ENCODE measurements around the gene CAPNS1. TPM values are rescaled to one million over a fixed set of nuclear protein-coding genes. Genes with fewer than 3 reads are reported as not detected.

CAPNS1 gene
- total and polyA plus RNA-seq, 2 of the 4 experiments (the other 2 are of a cell fraction), result 436 to 988 TPM

DNA sequence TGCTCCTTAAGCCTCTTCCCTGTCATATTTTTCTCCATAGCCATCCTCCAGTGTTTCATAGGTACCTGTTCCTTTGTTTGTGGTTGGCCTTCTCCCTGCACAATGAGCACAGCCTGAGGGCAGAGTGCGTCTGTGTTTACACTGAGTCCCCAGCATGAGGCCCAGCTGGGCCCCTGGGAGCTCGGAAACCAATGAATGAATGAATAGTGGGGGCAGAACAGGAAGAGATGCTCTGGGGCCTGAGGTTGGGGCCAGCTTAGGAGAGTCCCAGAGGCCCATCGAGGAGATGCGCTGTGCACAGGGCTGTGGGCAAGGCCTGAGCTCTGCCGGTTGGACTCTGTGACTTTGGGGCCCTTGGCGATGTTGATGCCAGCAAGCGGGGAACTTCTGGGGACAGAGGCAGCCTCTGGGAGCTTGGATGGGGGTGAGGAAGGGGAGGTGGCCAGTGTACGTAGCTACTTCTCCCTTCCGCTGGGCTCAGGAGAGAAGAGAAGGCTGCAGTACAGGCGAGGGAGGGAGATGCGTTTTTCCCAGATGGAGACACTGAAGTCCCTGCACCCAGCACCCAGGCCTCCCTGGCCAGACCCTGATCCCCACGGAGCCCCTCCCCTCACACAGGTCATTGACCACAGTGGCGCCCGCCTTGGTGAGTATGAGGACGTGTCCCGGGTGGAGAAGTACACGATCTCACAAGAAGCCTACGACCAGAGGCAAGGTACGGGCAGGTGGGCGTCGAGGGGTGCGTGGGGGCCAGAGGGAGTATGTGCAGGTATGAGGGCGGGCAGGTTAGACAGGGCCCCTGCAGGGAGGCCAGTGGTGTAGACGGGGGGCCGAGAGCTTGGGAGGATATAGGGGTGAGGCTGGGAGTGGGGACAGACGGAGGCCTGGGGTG lies 19.5 kb upstream of the CAPNS1 start:
- intact Hi-C loops (cut with micrococcal nuclease) (no loop called here), in situ Hi-C loops (cut with MboI; ENCODE audit: low sequenced_read_pairs) (no loop called here), dilution Hi-C loops (cut with HindIII; ENCODE audit: low sequenced_read_pairs, unreplicated experiment) (no loop called here)
- ChIA-PET POLR2A (ENCODE audit: unreplicated experiment) (no interaction called here), CTCF (no interaction called here)
- no peak overlapping the region for H3K4ac ChIP-seq (ENCODE audit: low read depth, low read length)
- H3K23ac ChIP-seq (ENCODE audit: low read depth, low read length), result no peak overlapping the region
- DNase-seq (no peak), ATAC-seq (ENCODE audit: low read depth) (no peak)
- H3K18ac ChIP-seq (ENCODE audit: low read depth, low read length), result no peak overlapping the region
- H3K9ac ChIP-seq (ENCODE audit: low read depth, low read length), result no peak overlapping the region
- H3K4me1 ChIP-seq (ENCODE audit: control insufficient read depth, insufficient read depth, low read length), result peaks cover 4% of the 10 kb centered on the region
- H4K5ac ChIP-seq (ENCODE audit: low read depth, low read length), result no peak overlapping the region
- H2BK120ac ChIP-seq (ENCODE audit: low read depth, low read length), result no peak overlapping the region
- no peak overlapping the region for H4K91ac ChIP-seq (ENCODE audit: insufficient read depth, low read depth, low read length)
- H3K4me3 ChIP-seq (ENCODE audit: insufficient read depth, low read depth, low read length), result no peak overlapping the region
- no peak overlapping the region for H3K27ac ChIP-seq (ENCODE audit: insufficient read depth, low read length)
- no peak overlapping the region for H2AK5ac ChIP-seq (ENCODE audit: low read depth, low read length)
- H3K27me3 ChIP-seq (ENCODE audit: control insufficient read depth, insufficient read depth, low read length), result no peaks in the 10 kb centered on the region
- no peak overlapping the region for H2AFZ ChIP-seq (replicated peaks; ENCODE audit: low read length, poor library complexity)
- no peak overlapping the region for H2BK20ac ChIP-seq (ENCODE audit: low read depth, low read length)
- peaks cover 39% of the 10 kb centered on the region for H3K36me3 ChIP-seq (ENCODE audit: control insufficient read depth, insufficient read depth, low read length)
- no peak overlapping the region for H3K56ac ChIP-seq (ENCODE audit: extremely low read depth, insufficient read depth, low read length)
- no peaks in the 10 kb centered on the region for H3K9me3 ChIP-seq (ENCODE audit: control insufficient read depth, insufficient read depth, low read length)
- no peak overlapping the region for H3K14ac ChIP-seq (replicated peaks; ENCODE audit: low read depth, low read length)
- 97% methylated on average over 5 of the region's 26 CpGs; no CpG with 5 or more reads in 1 of the 2 experiments for WGBS, 2 experiments (ENCODE audit: extremely low coverage in 2 of 2, insufficient read length in 1 of 2)
- no peak overlapping the region for H2BK5ac ChIP-seq (ENCODE audit: low read depth, low read length, poor library complexity, severe bottlenecking)
- no TSS peak for BruUV-seq (replicated peaks)
- H2AK9ac ChIP-seq (replicated peaks; ENCODE audit: low read depth, low read length, poor library complexity), result no peak overlapping the region
- no peak overlapping the region for H4K8ac ChIP-seq (ENCODE audit: low read depth in 2 of 2, low read length in 2 of 2)
- peaks cover 14% of the 10 kb centered on the region for H4K20me1 ChIP-seq (ENCODE audit: insufficient read depth, low read length)
- H3K79me1 ChIP-seq (ENCODE audit: low read depth in 1 of 2, low read length in 2 of 2), result peaks cover 12 to 46% of the 10 kb centered on the region in 2 experiments
- 0 out of 2 replicates have a peak, but pooled peaks cover 6% of the 10 kb centered on the region for H3K9me1 ChIP-seq (ENCODE audit: insufficient read depth, low read length)
- H3K4me2 ChIP-seq (ENCODE audit: low read depth, low read length), result no peak overlapping the region
- no peak overlapping the region for H2BK15ac ChIP-seq (ENCODE audit: low read depth, low read length)
- no peak for TF ChIP-seq BHLHE40 (IDR thresholded peaks at IDR 0.05; ENCODE audit: low read depth, low read length)
- TF ChIP-seq CEBPB (IDR thresholded peaks at IDR 0.05; ENCODE audit: low read depth, low read length), result no peak
- TF ChIP-seq POLR2A (IDR thresholded peaks at IDR 0.05; ENCODE audit: low read depth, low read length), result no peak
- TF ChIP-seq RFX5 (IDR thresholded peaks at IDR 0.05; ENCODE audit: low read depth, low read length), result no peak
- no peak for TF ChIP-seq RCOR1 (IDR thresholded peaks at IDR 0.05; ENCODE audit: insufficient replicate concordance, low read length)
- TF ChIP-seq FOS (IDR thresholded peaks at IDR 0.05; ENCODE audit: low read depth, low read length), result no peak
- TF ChIP-seq RAD21 (IDR thresholded peaks at IDR 0.05; ENCODE audit: low read length), result no peak
- TF ChIP-seq MAZ (IDR thresholded peaks at IDR 0.05; ENCODE audit: borderline replicate concordance, low read depth, low read length), result no peak
- no peak for TF ChIP-seq MXI1 (IDR thresholded peaks at IDR 0.05; ENCODE audit: borderline replicate concordance, low read depth, low read length)
- TF ChIP-seq CHD1 (IDR thresholded peaks at IDR 0.05; ENCODE audit: low read depth, low read length), result no peak
- no peak for TF ChIP-seq NFE2L2 (IDR thresholded peaks at IDR 0.05; ENCODE audit: low read depth, low read length)
- no peak for TF ChIP-seq USF2 (IDR thresholded peaks at IDR 0.05; ENCODE audit: low read depth, low read length)
- TF ChIP-seq, protein P1, sequence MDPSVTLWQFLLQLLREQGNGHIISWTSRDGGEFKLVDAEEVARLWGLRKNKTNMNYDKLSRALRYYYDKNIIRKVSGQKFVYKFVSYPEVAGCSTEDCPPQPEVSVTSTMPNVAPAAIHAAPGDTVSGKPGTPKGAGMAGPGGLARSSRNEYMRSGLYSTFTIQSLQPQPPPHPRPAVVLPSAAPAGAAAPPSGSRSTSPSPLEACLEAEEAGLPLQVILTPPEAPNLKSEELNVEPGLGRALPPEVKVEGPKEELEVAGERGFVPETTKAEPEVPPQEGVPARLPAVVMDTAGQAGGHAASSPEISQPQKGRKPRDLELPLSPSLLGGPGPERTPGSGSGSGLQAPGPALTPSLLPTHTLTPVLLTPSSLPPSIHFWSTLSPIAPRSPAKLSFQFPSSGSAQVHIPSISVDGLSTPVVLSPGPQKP (IDR thresholded peaks at IDR 0.05; ENCODE audit: borderline replicate concordance, low read depth, low read length), result no peak
- no peak for TF ChIP-seq CTCF (conservative IDR thresholded peaks at IDR 0.05; ENCODE audit: low read depth, low read length)
- TF ChIP-seq SMC3 (IDR thresholded peaks at IDR 0.05; ENCODE audit: low read depth, low read length), result no peak
